RWPE2 (cell line): ENCODE measurements around the gene IL17C.

Source experiments
- ATAC-seq: fragments of 200-7000 bp; cut with Tn5 transposase; 3 replicates; pipeline ENCODE4 v1.9.1; 2021; ENCODE audit warnings: low read depth
- DNase-seq: peaks from one replicate; pipeline ENCODE4 v3.0.0-alpha.2; 2020; ENCODE audit warnings: low spot score
- H3K27ac ChIP-seq: fragments of 450-650 bp; 2 replicates; pipeline ENCODE4 v1.5.1; 2017; ENCODE audit warnings: mild to moderate bottlenecking; ENCODE audit not compliant: poor library complexity, severe bottlenecking
- H3K27me3 ChIP-seq: fragments of 250-450 bp; sonication (Bioruptor Pico); 2 replicates; pipeline ENCODE4 v1.5.1; 2021; ENCODE audit warnings: mild to moderate bottlenecking, moderate library complexity; ENCODE audit not compliant: insufficient read depth, poor library complexity, severe bottlenecking
- H3K36me3 ChIP-seq: fragments of 250-450 bp; sonication (Bioruptor Pico); 2 replicates; pipeline ENCODE4 v1.5.1; 2020; ENCODE audit warnings: low read depth, mild to moderate bottlenecking, moderate library complexity
- H3K4me1 ChIP-seq: fragments of 250-450 bp; sonication (Bioruptor Pico); 2 replicates; pipeline ENCODE4 v1.5.1; 2021; ENCODE audit warnings: mild to moderate bottlenecking, moderate library complexity; ENCODE audit not compliant: insufficient read depth, poor library complexity, severe bottlenecking
- H3K4me3 ChIP-seq: fragments of 250-450 bp; sonication (Bioruptor Pico); 2 replicates; pipeline ENCODE4 v1.5.1; 2021; ENCODE audit warnings: mild to moderate bottlenecking, moderate library complexity; ENCODE audit not compliant: severe bottlenecking
- H3K9me3 ChIP-seq: fragments of 250-450 bp; sonication (Bioruptor Pico); 2 replicates; pipeline ENCODE4 v1.5.1; 2021; ENCODE audit warnings: mild to moderate bottlenecking, moderate library complexity; ENCODE audit not compliant: severe bottlenecking
- CTCF ChIP-seq: fragments of 450-650 bp; IDR thresholded peaks from one replicate; pipeline ENCODE4 v1.5.1; 2017; ENCODE audit warnings: mild to moderate bottlenecking, moderate library complexity; ENCODE audit not compliant: poor library complexity, severe bottlenecking

The IL17C gene

GRCh38 chr16:88630433-88630832 lies 7.9 kb upstream of the IL17C start:
- no peak overlapping the region for H3K4me3 ChIP-seq
- H3K9me3 ChIP-seq = no peaks in the 10 kb centered on the region
- H3K4me1 ChIP-seq = no peaks in the 10 kb centered on the region
- TF ChIP-seq CTCF = no peak
- H3K27ac ChIP-seq = no peak overlapping the region
- H3K36me3 ChIP-seq = peaks cover 57% of the 10 kb centered on the region
- DNase-seq (no peak), ATAC-seq (no peak)
- H3K27me3 ChIP-seq = no peaks in the 10 kb centered on the region

- no peak for TF ChIP-seq CTCF
- Histone ChIP-seq H3K4me3 (no peak overlapping the region), H3K27me3 (no peaks in the 10 kb centered on the region), H3K9me3 (no peaks in the 10 kb centered on the region), H3K4me1 (no peaks in the 10 kb centered on the region), H3K27ac (no peak overlapping the region), H3K36me3 (peaks cover 53% of the 10 kb centered on the region)
- ATAC-seq (no peak), DNase-seq (peak; percentile 64)
Observed at GRCh38 chr16:88630941-88631340, 7.4 kb upstream of the IL17C start.

DNA sequence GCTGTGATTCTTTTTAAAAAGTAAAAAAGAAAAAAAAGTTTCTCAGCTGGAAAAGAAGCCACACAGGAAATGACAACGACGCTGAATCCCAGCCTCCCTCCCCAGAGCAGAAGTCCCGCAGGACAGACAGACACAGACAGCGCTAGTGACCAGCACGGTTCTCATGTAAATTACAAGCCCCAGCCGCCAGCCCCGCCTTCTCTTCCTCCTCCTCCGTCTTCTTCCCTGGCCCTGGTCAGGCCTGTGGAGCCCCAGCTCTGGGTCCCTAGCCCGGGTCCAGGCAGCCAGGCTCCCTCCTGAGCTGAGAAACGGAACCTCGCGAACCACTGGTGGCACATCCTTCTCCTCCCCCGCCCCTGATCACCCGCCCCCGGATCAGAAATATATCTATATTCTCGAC lies 7.0 kb upstream of the IL17C start:
- peaks cover 49% of the 10 kb centered on the region for H3K36me3 ChIP-seq
- no peak for TF ChIP-seq CTCF
- no peak overlapping the region for H3K4me3 ChIP-seq
- H3K4me1 ChIP-seq = no peaks in the 10 kb centered on the region
- H3K9me3 ChIP-seq = no peaks in the 10 kb centered on the region
- ATAC-seq = no peak
- no peak for DNase-seq
- H3K27me3 ChIP-seq = no peaks in the 10 kb centered on the region
- H3K27ac ChIP-seq = no peak overlapping the region

DNA sequence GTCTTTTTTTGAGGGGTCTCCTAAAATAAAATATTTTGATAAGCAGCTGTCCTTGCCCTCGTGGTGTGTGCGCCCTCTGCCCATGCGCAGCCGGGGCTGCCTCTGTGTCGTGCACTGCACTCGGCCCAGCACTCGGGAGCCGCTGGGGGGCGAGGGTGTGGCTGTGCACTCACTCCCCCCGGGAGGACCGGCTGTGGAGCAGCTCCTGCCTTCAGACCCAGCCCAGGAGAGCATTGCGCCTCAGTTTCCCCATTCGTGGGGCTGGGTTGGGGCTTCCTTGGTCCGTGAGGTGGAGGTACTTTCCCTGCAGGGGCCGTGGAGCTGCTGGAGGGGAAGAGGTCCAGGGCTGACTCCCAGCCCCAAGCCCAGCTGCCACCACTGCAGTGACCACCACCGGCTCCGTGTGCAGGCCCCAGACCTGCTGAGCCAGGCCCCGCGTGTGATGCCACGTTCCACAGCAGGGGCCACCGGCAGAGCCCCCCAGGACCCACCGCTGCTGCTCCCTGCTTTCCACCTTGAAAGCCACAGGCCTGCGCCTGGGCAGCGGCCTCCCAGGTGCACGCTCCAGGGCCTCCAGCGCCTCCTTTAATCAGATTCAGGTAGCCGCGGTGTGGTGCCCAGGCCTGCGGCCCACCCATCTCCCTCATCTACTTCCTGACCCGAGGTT lies 6.3 kb upstream of the IL17C start:
- TF ChIP-seq CTCF = no peak
- no peak overlapping the region for H3K27ac ChIP-seq
- ATAC-seq = no peak
- DNase-seq = no peak
- no peaks in the 10 kb centered on the region for H3K4me1 ChIP-seq
- peaks cover 42% of the 10 kb centered on the region for H3K36me3 ChIP-seq
- no peaks in the 10 kb centered on the region for H3K9me3 ChIP-seq
- H3K27me3 ChIP-seq = peaks cover under 1% of the 10 kb centered on the region
- no peak overlapping the region for H3K4me3 ChIP-seq

GRCh38 chr16:88632587-88632930 lies 5.8 kb upstream of the IL17C start:
- Histone ChIP-seq H3K9me3 (no peaks in the 10 kb centered on the region), H3K27me3 (peaks cover 4% of the 10 kb centered on the region), H3K27ac (no peak overlapping the region), H3K4me1 (no peaks in the 10 kb centered on the region), H3K4me3 (no peak overlapping the region), H3K36me3 (peaks cover 37% of the 10 kb centered on the region)
- no peak for TF ChIP-seq CTCF
- DNase-seq (no peak), ATAC-seq (no peak)
